WERI-Rb-1 (cell line): ENCODE data around the gene OLIG3.

Source experiments
- DNase-seq: peaks from one replicate; pipeline ENCODE4 v3.0.0-alpha.2; 2020
- H3K27ac ChIP-seq: fragments of 250-450 bp; sonication (Bioruptor Pico); 2 replicates; pipeline ENCODE4 v1.5.1; 2020; ENCODE audit warnings: mild to moderate bottlenecking, moderate library complexity
- H3K27me3 ChIP-seq: fragments of 250-450 bp; sonication (Bioruptor Pico); 2 replicates; pipeline ENCODE4 v1.5.1; 2021; ENCODE audit warnings: mild to moderate bottlenecking, low read depth, moderate library complexity; ENCODE audit not compliant: insufficient read depth, severe bottlenecking
- H3K36me3 ChIP-seq: fragments of 250-450 bp; sonication (Bioruptor Pico); 2 replicates; pipeline ENCODE4 v1.5.1; 2020; ENCODE audit warnings: mild to moderate bottlenecking, moderate library complexity
- H3K4me3 ChIP-seq: 2 replicates; pipeline ENCODE4 v1.5.1; 2011; ENCODE audit warnings: low read depth, mild to moderate bottlenecking, control low read depth, low read length
- H3K9me3 ChIP-seq: fragments of 250-450 bp; sonication (Bioruptor Pico); 2 replicates; pipeline ENCODE4 v1.5.1; 2021; ENCODE audit warnings: mild to moderate bottlenecking, moderate library complexity; ENCODE audit not compliant: severe bottlenecking
- CTCF ChIP-seq: IDR thresholded peaks from 2 replicates; pipeline ENCODE4 v1.5.1; 2011; ENCODE audit warnings: low read depth, mild to moderate bottlenecking, control low read depth, inconsistent platforms, low read length

OLIG3 gene

GRCh38 chr6:137493218-137494038 is 766 bp downstream of the OLIG3 start:
- Histone ChIP-seq H3K27ac (no peak overlapping the region), H3K27me3 (peaks cover 99% of the 10 kb centered on the region), H3K36me3 (no peaks in the 10 kb centered on the region), H3K9me3 (no peaks in the 10 kb centered on the region), H3K4me3 (peak overlapping the region; percentile 20)
- DNase-seq: no peak
- TF ChIP-seq CTCF: no peak

DNA sequence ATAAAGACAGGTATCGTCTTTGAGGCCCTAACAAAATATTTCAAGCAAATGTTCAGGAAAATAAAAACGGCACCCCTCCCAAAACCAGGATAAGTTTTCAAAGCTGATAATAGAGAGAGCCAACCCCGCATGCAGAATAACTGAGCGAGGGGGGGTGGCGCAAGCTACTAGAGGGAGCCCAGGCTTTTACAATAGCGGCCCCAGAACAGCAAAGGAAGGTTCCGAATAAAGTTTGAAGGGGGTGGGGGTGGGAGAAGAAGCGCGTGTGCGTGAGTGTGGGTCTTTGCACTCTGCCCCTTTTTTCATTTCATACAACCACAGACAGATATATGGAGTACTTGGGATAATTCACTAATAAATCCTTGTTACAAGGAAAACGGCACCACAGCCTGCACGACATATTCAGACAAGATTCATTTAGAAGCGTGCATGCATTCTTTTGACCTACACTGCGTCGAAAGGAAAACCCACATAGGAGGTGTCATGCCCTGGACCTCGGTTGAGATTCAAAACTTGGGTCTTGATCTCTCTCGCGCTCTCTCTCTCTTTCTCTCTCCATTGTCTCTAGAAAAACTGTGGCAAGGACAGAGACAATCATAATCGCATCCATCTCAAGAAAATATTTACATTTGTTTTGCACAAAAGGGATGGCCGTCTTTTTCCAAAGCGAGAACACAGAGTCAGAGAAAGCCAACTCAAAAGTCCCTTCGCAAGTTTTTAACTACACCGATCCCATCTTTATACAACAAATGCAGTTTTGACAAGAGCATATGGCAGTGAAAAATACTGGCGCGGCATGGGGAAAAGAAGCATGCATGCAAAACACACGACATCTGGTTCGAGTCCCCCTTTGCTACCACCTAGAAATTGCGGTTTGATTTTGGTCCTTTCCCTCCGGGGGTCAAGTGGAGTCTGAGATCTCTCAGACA is 1.6 kb downstream of the OLIG3 start:
- DNase-seq: no peak
- H3K27ac ChIP-seq: no peak overlapping the region
- TF ChIP-seq CTCF: no peak
- no peaks in the 10 kb centered on the region for H3K9me3 ChIP-seq
- no peak overlapping the region; the same call in 1 of the 2 replicates for H3K4me3 ChIP-seq
- peaks cover 99% of the 10 kb centered on the region for H3K27me3 ChIP-seq
- no peaks in the 10 kb centered on the region for H3K36me3 ChIP-seq

DNA sequence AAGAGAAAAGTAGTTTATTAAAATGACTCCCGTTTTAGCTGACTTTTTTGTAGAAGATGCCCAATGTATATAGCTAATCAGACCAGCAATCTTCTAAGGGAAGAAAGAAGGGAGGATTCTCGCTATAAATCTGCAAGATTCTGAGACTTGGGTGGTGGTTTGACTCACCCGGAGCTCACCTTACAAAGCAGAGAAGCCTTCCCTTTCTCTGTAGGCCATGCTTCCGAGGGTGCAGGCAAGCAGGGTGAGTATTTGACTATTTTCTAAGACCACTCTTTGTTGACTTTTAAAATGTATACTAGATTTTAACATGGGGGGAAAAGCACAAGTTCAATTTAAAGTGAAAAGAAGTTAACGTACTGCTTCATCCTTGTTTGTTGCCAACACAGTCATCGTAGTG is 2.7 kb downstream of the OLIG3 start:
- no peak for TF ChIP-seq CTCF
- peaks cover 99% of the 10 kb centered on the region for H3K27me3 ChIP-seq
- H3K27ac ChIP-seq: no peak overlapping the region
- H3K9me3 ChIP-seq: no peaks in the 10 kb centered on the region
- no peak overlapping the region for H3K4me3 ChIP-seq
- DNase-seq: no peak
- no peaks in the 10 kb centered on the region for H3K36me3 ChIP-seq

- no peak overlapping the region for H3K27ac ChIP-seq
- H3K36me3 ChIP-seq: no peaks in the 10 kb centered on the region
- DNase-seq: no peak
- peaks cover 99% of the 10 kb centered on the region for H3K27me3 ChIP-seq
- TF ChIP-seq CTCF: no peak
- no peaks in the 10 kb centered on the region for H3K9me3 ChIP-seq
- H3K4me3 ChIP-seq: no peak overlapping the region
These were observed 3.2 kb downstream of the OLIG3 start for GRCh38 chr6:137490961-137491360.

DNA sequence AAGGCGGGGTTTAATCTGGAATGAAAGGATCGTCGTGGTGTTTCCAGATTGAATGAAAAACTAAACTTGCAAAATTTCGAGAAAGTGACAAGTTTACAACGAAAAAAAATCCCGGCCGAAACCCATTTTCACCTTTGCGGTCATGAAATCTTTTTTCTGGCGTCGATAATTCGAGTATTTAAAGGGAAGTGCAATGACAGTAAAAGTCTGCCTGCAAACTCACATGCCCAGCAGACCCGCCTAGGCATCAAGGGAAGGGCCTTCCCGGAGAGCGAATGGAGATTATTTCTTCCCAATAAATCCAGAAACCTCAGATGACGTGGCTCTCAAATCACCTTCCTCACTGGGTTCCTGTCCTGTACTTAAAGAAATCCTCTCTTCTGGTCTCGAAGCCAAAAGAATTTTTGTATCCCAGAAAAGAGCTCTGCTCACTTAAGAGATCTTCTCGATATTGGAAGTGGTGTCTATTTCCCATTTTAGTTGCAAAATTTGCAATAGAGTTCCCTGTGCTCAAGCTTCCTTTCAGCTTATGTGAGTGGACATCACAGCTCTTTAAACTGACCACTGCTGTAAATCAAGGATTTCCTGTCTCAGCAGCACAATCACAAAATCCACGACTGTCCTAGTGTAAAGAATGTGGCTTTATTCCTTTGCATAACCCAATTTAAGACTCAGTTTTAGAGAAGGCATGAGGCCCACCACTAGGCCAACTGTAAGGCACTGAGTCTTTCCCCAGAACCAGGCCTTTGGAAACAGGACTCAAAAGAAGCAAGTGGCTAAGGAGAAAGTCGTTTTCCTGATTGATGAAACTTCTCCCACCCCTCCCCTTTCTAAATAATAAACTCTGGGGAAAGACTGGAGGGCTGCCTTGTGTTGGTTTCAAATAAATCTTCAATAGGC is 3.9 kb downstream of the OLIG3 start:
- no peak for DNase-seq
- Histone ChIP-seq H3K27ac (no peak overlapping the region), H3K9me3 (no peaks in the 10 kb centered on the region), H3K27me3 (peaks cover 98% of the 10 kb centered on the region), H3K4me3 (peak overlapping the region; percentile 31; the same call in 1 of the 2 replicates), H3K36me3 (no peaks in the 10 kb centered on the region)
- TF ChIP-seq CTCF: no peak
